Measurements from ENCODE around the gene ANAPC5. TPM values are rescaled to one million over a fixed set of nuclear protein-coding genes. Genes with fewer than 3 reads are reported as not detected.
A peak's percentile ranks its signal among the peaks of the same experiment; 100 is the strongest.
"Not testable (repeated sequence)": the region's sequence is repeated elsewhere in the genome, so short reads cannot be mapped to it uniquely, and the experiment has no call there.

Gene ANAPC5
- 143 TPM for polyA plus RNA-seq (2012; ENCODE audit: missing spikeins)

GRCh38 chr12:121351820-121352681 is at the start of gene ANAPC5:
ANAPC5 (minus strand) TSS chr12:121352411; CDS start chr12:121352340, 71 bp downstream.
- DNase-seq (ENCODE audit: insufficient read length) (peak; percentile 81), FAIRE-seq (peak; percentile 98)
- TF ChIP-seq POLR2A (IDR thresholded peaks at IDR 0.05; ENCODE audit: low read depth, low read length) (peak; percentile 95), TAF1 (IDR thresholded peaks at IDR 0.05; ENCODE audit: borderline replicate concordance, low read depth, low read length) (peak; percentile 79), POLR2AphosphoS5 (IDR thresholded peaks at IDR 0.05; ENCODE audit: low read depth, low read length) (peak; percentile 94)

- TF ChIP-seq POLR2A (IDR thresholded peaks at IDR 0.05; ENCODE audit: low read depth, low read length) (peak; percentile 72), TAF1 (IDR thresholded peaks at IDR 0.05; ENCODE audit: borderline replicate concordance, low read depth, low read length) (peak; percentile 51; the same call in 1 of the 2 replicates), POLR2AphosphoS5 (IDR thresholded peaks at IDR 0.05; ENCODE audit: low read depth, low read length) (peak; percentile 89)
- DNase-seq (ENCODE audit: insufficient read length) (peak; percentile 23), FAIRE-seq (peak; percentile 58)
These were observed 48.3 kb upstream of the ANAPC5 start for GRCh38 chr12:121400332-121401139.

- FAIRE-seq = peak; percentile 99
- TF ChIP-seq TAF1 (IDR thresholded peaks at IDR 0.05; ENCODE audit: borderline replicate concordance, low read depth, low read length) (peak; percentile 97), POLR2A (IDR thresholded peaks at IDR 0.05; ENCODE audit: low read depth, low read length) (peak; percentile 99), POLR2AphosphoS5 (IDR thresholded peaks at IDR 0.05; ENCODE audit: low read depth, low read length) (peak; percentile 98)
- DNase-seq (ENCODE audit: insufficient read length) = peak; percentile 89
These were observed 47.5 kb upstream of the ANAPC5 start, which contains the start of gene RNF34 for GRCh38 chr12:121399391-121400331. RNF34 (plus strand) TSS chr12:121400118; CDS start chr12:121400213, 95 bp downstream.

- DNase-seq (ENCODE audit: insufficient read length) (no peak), FAIRE-seq (no peak)
- no peak for TF ChIP-seq POLR2AphosphoS5 (IDR thresholded peaks at IDR 0.05; ENCODE audit: low read depth, low read length)
- no peak for TF ChIP-seq POLR2A (IDR thresholded peaks at IDR 0.05; ENCODE audit: low read depth, low read length)
- no peak for TF ChIP-seq TAF1 (IDR thresholded peaks at IDR 0.05; ENCODE audit: borderline replicate concordance, low read depth, low read length)
These were observed 46.1 kb upstream of the ANAPC5 start for GRCh38 chr12:121398355-121398754.

- DNase-seq (ENCODE audit: insufficient read length) (no peak), FAIRE-seq (no peak)
- TF ChIP-seq TAF1 (IDR thresholded peaks at IDR 0.05; ENCODE audit: borderline replicate concordance, low read depth, low read length) (no peak), POLR2A (IDR thresholded peaks at IDR 0.05; ENCODE audit: low read depth, low read length) (no peak), POLR2AphosphoS5 (IDR thresholded peaks at IDR 0.05; ENCODE audit: low read depth, low read length) (no peak)
These were observed 45.3 kb upstream of the ANAPC5 start for GRCh38 chr12:121397521-121397920.

GRCh38 chr12:121392325-121392716 is 40.1 kb upstream of the ANAPC5 start:
- no peak for FAIRE-seq
- DNase-seq (ENCODE audit: insufficient read length) = no peak
- TF ChIP-seq POLR2A (IDR thresholded peaks at IDR 0.05; ENCODE audit: low read depth, low read length) = no peak
- no peak for TF ChIP-seq TAF1 (IDR thresholded peaks at IDR 0.05; ENCODE audit: borderline replicate concordance, low read depth, low read length)
- TF ChIP-seq POLR2AphosphoS5 (IDR thresholded peaks at IDR 0.05; ENCODE audit: low read depth, low read length) = no peak

GRCh38 chr12:121391619-121392324 is 39.6 kb upstream of the ANAPC5 start:
- DNase-seq (ENCODE audit: insufficient read length) (no peak), FAIRE-seq (no peak)
- TF ChIP-seq POLR2AphosphoS5 (IDR thresholded peaks at IDR 0.05; ENCODE audit: low read depth, low read length) = no peak
- TF ChIP-seq POLR2A (IDR thresholded peaks at IDR 0.05; ENCODE audit: low read depth, low read length) = no peak

GRCh38 chr12:121390856-121391255 is 38.6 kb upstream of the ANAPC5 start:
- no peak for FAIRE-seq
- TF ChIP-seq POLR2A (IDR thresholded peaks at IDR 0.05; ENCODE audit: low read depth, low read length) (no peak), POLR2AphosphoS5 (IDR thresholded peaks at IDR 0.05; ENCODE audit: low read depth, low read length) (no peak), TAF1 (IDR thresholded peaks at IDR 0.05; ENCODE audit: borderline replicate concordance, low read depth, low read length) (no peak)
- no peak for DNase-seq (ENCODE audit: insufficient read length)

GRCh38 chr12:121388421-121388981 is 36.3 kb upstream of the ANAPC5 start:
- TF ChIP-seq POLR2A (IDR thresholded peaks at IDR 0.05; ENCODE audit: low read depth, low read length) = no peak
- TF ChIP-seq TAF1 (IDR thresholded peaks at IDR 0.05; ENCODE audit: borderline replicate concordance, low read depth, low read length) = no peak
- no peak for TF ChIP-seq POLR2AphosphoS5 (IDR thresholded peaks at IDR 0.05; ENCODE audit: low read depth, low read length)
- no peak for FAIRE-seq
- DNase-seq (ENCODE audit: insufficient read length) = no peak

- not testable (repeated sequence) for FAIRE-seq; DNase-seq (ENCODE audit: insufficient read length)
These were observed 32.7 kb upstream of the ANAPC5 start for GRCh38 chr12:121384891-121385290.

Data from GM12892 (cell line).